ENCODE measurements around the gene EYS. TPM values are rescaled to one million over a fixed set of nuclear protein-coding genes. Genes with fewer than 3 reads are reported as not detected.

The EYS gene
- total and polyA plus RNA-seq, 2 of the 8 experiments (the other 6 are each of a cell fraction or from before 2014, with no cell fraction given), result 0.05 to 0.13 TPM

DNA sequence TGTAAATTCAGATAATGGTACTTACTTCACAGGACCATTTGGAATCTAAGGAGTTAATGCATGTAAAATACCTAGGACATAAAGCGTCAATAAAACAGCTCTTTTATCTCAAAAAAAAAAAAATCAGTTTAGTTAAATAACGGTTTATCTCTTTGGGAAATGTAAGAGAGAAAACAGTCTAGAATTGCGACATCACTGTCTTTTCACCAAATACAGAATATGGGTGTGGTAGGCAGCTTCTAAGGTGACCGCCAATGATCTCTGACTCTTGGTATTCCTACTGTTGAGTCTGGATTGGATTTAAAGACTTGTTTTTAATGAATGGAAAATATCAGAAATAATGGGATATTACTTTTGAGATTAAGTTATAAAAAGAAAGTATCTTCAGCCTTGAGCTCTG, 111.5 kb downstream of the EYS start:
- H3K18ac ChIP-seq (ENCODE audit: extremely low read depth, low read length), result no peak overlapping the region
- H2AFZ ChIP-seq (ENCODE audit: low read length), result peak overlapping the region; percentile 76; the same call in 1 of the 2 replicates
- no peaks in the 10 kb centered on the region for H3K9me3 ChIP-seq (ENCODE audit: insufficient read depth in 2 of 2, low read depth in 1 of 2, low read length in 1 of 2)
- no peak overlapping the region for H3K23ac ChIP-seq (ENCODE audit: insufficient read length)
- no peaks in the 10 kb centered on the region for H3K4me1 ChIP-seq (replicated peaks in 1 of 4; ENCODE audit: control insufficient read depth in 3 of 4, insufficient read depth in 4 of 4, low read length in 3 of 4)
- H3K27me3 ChIP-seq (replicated peaks in 1 of 4; ENCODE audit: control insufficient read depth in 3 of 4, extremely low read depth in 1 of 4, insufficient read depth in 3 of 4, low read length in 3 of 4), result no peaks in the 10 kb centered on the region
- no peak overlapping the region for H2BK20ac ChIP-seq (ENCODE audit: low read length)
- WGBS, 2 experiments (ENCODE audit: extremely low coverage in 1 of 2, insufficient coverage in 1 of 2, insufficient read length in 1 of 2, insufficient replicate concordance in 2 of 2, low coverage in 1 of 2, low lambda C conversion rate in 2 of 2, missing lambda C conversion rate in 1 of 2), result 95% methylated on average over 4 of the region's 4 CpGs; no CpG with 5 or more reads in 1 of the 2 experiments
- no peaks in the 10 kb centered on the region for H3K79me2 ChIP-seq (ENCODE audit: control insufficient read depth in 1 of 2, insufficient read depth in 2 of 2, low read length in 2 of 2)
- CTCF ChIA-PET (ENCODE audit: partially characterized antibody), result no interaction called here
- H3K79me1 ChIP-seq (ENCODE audit: low read depth, low read length), result no peaks in the 10 kb centered on the region
- DNase-seq (ENCODE audit: low read depth in 1 of 2, low spot score in 2 of 2), result no peak
- H4K20me1 ChIP-seq (replicated peaks in 1 of 2; ENCODE audit: control insufficient read depth in 1 of 2, insufficient read depth in 2 of 2, low read length in 2 of 2), result no peaks in the 10 kb centered on the region
- no peak overlapping the region for H2BK5ac ChIP-seq (ENCODE audit: low read depth, low read length)
- no peak overlapping the region for H3K4me2 ChIP-seq (ENCODE audit: insufficient read depth in 1 of 2, low read depth in 2 of 2, low read length in 2 of 2)
- no peak overlapping the region for H4K91ac ChIP-seq (replicated peaks; ENCODE audit: insufficient read length, low read length)
- no peak for FAIRE-seq
- no peak overlapping the region for H4K8ac ChIP-seq (ENCODE audit: extremely low read depth, insufficient read depth, low read length)
- no peak overlapping the region for H2BK120ac ChIP-seq (replicated peaks; ENCODE audit: low read depth, low read length)
- TF ChIP-seq CHD1 (IDR thresholded peaks at IDR 0.05; ENCODE audit: low read depth, low read length) (no peak), KDM4A (IDR thresholded peaks at IDR 0.05; ENCODE audit: low read depth, low read length, severe bottlenecking) (no peak), TAF1 (IDR thresholded peaks at IDR 0.05; ENCODE audit: low read depth, low read length) (no peak), CEBPB (IDR thresholded peaks at IDR 0.05; ENCODE audit: low read depth, low read length) (peak; percentile 47; the same call in 1 of the 2 replicates)
- TF ChIP-seq, protein P1, sequence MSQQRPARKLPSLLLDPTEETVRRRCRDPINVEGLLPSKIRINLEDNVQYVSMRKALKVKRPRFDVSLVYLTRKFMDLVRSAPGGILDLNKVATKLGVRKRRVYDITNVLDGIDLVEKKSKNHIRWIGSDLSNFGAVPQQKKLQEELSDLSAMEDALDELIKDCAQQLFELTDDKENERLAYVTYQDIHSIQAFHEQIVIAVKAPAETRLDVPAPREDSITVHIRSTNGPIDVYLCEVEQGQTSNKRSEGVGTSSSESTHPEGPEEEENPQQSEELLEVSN (IDR thresholded peaks at IDR 0.05), result no peak
- H3K4me3 ChIP-seq (ENCODE audit: extremely low read depth in 1 of 4, insufficient read depth in 2 of 4, low read depth in 3 of 4, low read length in 4 of 4), result no peak overlapping the region
- H3K23me2 ChIP-seq (ENCODE audit: low read depth, low read length), result no peaks in the 10 kb centered on the region
- H2AK5ac ChIP-seq (ENCODE audit: low read depth, low read length), result no peak overlapping the region
- H3K56ac ChIP-seq (replicated peaks; ENCODE audit: insufficient read length, low read depth, low read length), result no peak overlapping the region
- no peaks in the 10 kb centered on the region for H3K36me3 ChIP-seq (ENCODE audit: control insufficient read depth in 2 of 4, insufficient read depth in 4 of 4, low read length in 3 of 4)
- no peak overlapping the region for H2BK15ac ChIP-seq (ENCODE audit: low read length)
- POLR2A ChIA-PET (ENCODE audit: partially characterized antibody), result no interaction called here
- no peak overlapping the region for H3K27ac ChIP-seq (ENCODE audit: low read depth, low read length)
- no peak overlapping the region for H3K14ac ChIP-seq (ENCODE audit: insufficient read length)
- H2BK12ac ChIP-seq (ENCODE audit: low read depth, low read length), result no peak overlapping the region
- no peak overlapping the region for H3K9ac ChIP-seq (replicated peaks in 1 of 4; ENCODE audit: extremely low read depth in 1 of 4, low read depth in 3 of 4, low read length in 3 of 4)
- H3K4ac ChIP-seq (replicated peaks; ENCODE audit: insufficient read length, low read depth, low read length), result no peak overlapping the region
- no peak overlapping the region for H4K5ac ChIP-seq (ENCODE audit: insufficient read length, low read depth, low read length)

Data from H1 (cell line).